Measurements from ENCODE around the gene PLD3. TPM values are rescaled to one million over a fixed set of nuclear protein-coding genes. Genes with fewer than 3 reads are reported as not detected.
"Not testable (repeated sequence)": the region's sequence is repeated elsewhere in the genome, so short reads cannot be mapped to it uniquely, and the experiment has no call there.

Gene PLD3
- total and polyA plus RNA-seq, 2 experiments from 2014 or later: 181 to 490 TPM

DNA sequence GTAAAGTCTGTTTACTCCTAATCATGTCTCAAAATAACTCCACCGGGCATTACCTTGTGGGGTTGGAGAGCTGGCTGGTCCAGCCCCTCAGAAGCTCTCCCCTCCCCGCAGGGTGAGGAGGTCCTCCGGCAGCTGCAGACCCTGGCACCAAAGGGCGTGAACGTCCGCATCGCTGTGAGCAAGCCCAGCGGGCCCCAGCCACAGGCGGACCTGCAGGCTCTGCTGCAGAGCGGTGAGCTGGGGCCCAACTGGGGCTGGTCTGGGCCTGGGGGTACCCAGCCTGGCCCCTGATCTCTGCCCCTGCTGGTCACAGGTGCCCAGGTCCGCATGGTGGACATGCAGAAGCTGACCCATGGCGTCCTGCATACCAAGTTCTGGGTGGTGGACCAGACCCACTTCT, 21.3 kb downstream of the PLD3 start (continued):
- no peak for TF ChIP-seq ZNF462 (CRISPR knock-in tag; IDR thresholded peaks at IDR 0.05)
- TF ChIP-seq JUNB (IDR thresholded peaks at IDR 0.05; ENCODE audit: unreplicated experiment): no peak
- no peak for TF ChIP-seq STAT1 (IDR thresholded peaks at IDR 0.05; ENCODE audit: unreplicated experiment)
- no peak for TF ChIP-seq EZH2phosphoT487 (IDR thresholded peaks at IDR 0.05; ENCODE audit: unreplicated experiment)
- no peak for TF ChIP-seq CREB1 (CRISPR knock-in tag; IDR thresholded peaks at IDR 0.05; ENCODE audit: low read depth)

- H3K27me3 ChIP-seq (ENCODE audit: insufficient read depth); H3K36me3 ChIP-seq (ENCODE audit: insufficient read depth); H3K4me3 ChIP-seq; H3K27ac Mint-ChIP-seq; H3F3A ChIP-seq (replicated peaks; ENCODE audit: low read depth); H4K20me1 ChIP-seq (replicated peaks; ENCODE audit: insufficient read depth); H3K79me2 ChIP-seq (replicated peaks; ENCODE audit: insufficient read depth); H2AFZ ChIP-seq; H3K27me3 Mint-ChIP-seq (ENCODE audit: insufficient read depth, low read depth, poor library complexity); H3K9me2 ChIP-seq (ENCODE audit: insufficient read depth); ATAC-seq; DNase-seq (ENCODE audit: low spot score); H3K4me3 Mint-ChIP-seq; H3K4me2 ChIP-seq; H3K27ac ChIP-seq (ENCODE audit: low read depth); H3K9me3 Mint-ChIP-seq: not testable (repeated sequence)
- Mint-ChIP-seq H3K36me3 (ENCODE audit: low read depth) (peaks cover 65% of the 10 kb centered on the region), H3K4me1 (peaks cover 12% of the 10 kb centered on the region)
- H3K4me1 ChIP-seq (ENCODE audit: insufficient read depth): peaks cover 16% of the 10 kb centered on the region
Measured at GRCh38 chr19:40370253-40370652, 21.8 kb downstream of the PLD3 start.
